NB4 (cell line): ENCODE results near the gene SLC37A1.

Experiments
- DNase-seq: peaks from one replicate; pipeline ENCODE4 v3.0.0; 2010; ENCODE audit warnings: low read depth
- H3K4me3 ChIP-seq: one replicate; pipeline ENCODE4 v1.5.1; 2011; ENCODE audit warnings: mild to moderate bottlenecking, low read depth, low read length, moderate library complexity
- MAX ChIP-seq: IDR thresholded peaks from 2 replicates; pipeline ENCODE4 v1.6.1; 2011; ENCODE audit warnings: low read depth, low read length
- MYC ChIP-seq: IDR thresholded peaks from 2 replicates; pipeline ENCODE4 v1.6.1; 2011; ENCODE audit warnings: low read depth, low read length
- POLR2A ChIP-seq: IDR thresholded peaks from 2 replicates; pipeline ENCODE4 v1.6.1; 2011; ENCODE audit warnings: mild to moderate bottlenecking; ENCODE audit not compliant: insufficient read length; ENCODE audit errors: extremely low read depth
- TF ChIP-seq, protein P1 (sequence below): IDR thresholded peaks from one replicate; pipeline ENCODE4 v1.5.1; 2012; ENCODE audit warnings: low read depth, low read length

The SLC37A1 gene

DNA sequence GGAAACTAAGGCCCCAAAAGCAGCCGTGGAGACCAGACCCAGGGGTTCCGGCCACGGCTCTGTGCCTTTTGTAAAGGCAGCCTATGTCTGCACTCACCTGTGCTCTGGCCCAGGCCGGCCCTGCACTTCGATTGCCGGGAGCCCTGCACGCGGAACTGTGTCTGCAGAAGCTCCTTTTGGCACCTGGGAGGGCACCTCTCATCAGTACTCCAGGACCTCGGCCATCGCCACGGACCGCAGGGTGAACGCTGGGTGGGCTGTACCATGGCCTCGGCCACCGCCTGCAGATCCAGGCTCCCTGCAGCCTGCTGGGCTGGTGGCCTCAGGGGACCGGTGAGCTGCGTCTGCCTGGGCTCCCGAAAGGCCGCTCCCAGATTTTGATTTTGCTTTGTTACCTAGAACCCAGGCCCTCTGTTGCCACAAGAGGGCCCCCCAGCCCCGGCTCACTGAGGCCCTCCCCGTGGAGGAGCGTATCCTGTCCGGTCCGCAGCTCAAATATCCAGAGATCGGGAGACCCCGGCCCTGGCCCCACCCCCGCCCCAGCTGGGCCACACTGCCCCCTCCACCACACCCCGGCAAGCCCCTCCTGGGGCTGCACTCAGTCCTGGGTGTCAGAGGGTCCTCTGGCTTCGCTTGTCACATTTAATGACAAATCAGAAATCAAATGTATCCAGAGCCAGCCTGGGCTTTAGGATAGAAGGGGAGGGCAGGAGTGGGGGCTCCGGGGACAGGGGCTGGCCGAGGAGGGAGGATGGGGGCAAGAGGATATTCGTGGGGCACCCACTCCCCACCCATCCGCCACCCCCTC is 79.6 kb downstream of the SLC37A1 start:
- DNase-seq: peak; percentile 70
- H3K4me3 ChIP-seq: no peak overlapping the region
- no peak for TF ChIP-seq POLR2A
- no peak for TF ChIP-seq MAX
- TF ChIP-seq, protein P1, sequence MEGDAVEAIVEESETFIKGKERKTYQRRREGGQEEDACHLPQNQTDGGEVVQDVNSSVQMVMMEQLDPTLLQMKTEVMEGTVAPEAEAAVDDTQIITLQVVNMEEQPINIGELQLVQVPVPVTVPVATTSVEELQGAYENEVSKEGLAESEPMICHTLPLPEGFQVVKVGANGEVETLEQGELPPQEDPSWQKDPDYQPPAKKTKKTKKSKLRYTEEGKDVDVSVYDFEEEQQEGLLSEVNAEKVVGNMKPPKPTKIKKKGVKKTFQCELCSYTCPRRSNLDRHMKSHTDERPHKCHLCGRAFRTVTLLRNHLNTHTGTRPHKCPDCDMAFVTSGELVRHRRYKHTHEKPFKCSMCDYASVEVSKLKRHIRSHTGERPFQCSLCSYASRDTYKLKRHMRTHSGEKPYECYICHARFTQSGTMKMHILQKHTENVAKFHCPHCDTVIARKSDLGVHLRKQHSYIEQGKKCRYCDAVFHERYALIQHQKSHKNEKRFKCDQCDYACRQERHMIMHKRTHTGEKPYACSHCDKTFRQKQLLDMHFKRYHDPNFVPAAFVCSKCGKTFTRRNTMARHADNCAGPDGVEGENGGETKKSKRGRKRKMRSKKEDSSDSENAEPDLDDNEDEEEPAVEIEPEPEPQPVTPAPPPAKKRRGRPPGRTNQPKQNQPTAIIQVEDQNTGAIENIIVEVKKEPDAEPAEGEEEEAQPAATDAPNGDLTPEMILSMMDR: peak; percentile 69

DNA sequence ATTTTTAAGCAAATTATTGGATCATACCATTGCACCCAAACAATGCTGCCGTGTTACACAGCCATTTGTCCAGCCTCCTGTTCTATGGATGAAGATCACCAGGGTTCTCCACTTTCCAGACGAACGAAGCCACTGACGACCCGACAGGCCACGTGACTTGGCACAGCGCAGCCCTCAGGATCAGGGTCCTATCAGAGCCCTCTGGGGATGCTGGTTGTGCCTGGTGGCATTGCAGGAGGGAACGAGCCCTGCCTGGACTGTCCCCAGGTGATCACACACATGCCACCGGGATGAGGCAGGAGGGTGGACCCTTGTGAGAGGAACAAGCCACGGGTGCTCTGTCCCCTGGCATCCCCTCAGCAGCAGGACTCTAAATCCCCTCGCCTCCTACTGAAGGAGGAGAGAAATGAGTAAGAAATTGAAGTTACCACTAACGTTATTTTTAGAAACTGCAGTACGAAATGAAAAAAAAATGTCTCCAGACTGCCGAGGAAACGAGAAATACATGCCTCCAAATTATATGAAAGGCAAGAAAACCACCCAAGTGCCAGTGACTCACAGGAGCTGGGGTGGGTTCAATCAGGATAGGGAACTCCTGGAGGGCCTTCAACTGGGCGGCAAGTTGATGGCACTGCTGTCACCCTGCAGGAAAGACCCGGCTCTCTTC is 81.1 kb downstream of the SLC37A1 start:
- no peak for DNase-seq
- TF ChIP-seq, protein P1: no peak
- TF ChIP-seq MYC (no peak), POLR2A (no peak), MAX (no peak)
- H3K4me3 ChIP-seq: no peak overlapping the region

DNA sequence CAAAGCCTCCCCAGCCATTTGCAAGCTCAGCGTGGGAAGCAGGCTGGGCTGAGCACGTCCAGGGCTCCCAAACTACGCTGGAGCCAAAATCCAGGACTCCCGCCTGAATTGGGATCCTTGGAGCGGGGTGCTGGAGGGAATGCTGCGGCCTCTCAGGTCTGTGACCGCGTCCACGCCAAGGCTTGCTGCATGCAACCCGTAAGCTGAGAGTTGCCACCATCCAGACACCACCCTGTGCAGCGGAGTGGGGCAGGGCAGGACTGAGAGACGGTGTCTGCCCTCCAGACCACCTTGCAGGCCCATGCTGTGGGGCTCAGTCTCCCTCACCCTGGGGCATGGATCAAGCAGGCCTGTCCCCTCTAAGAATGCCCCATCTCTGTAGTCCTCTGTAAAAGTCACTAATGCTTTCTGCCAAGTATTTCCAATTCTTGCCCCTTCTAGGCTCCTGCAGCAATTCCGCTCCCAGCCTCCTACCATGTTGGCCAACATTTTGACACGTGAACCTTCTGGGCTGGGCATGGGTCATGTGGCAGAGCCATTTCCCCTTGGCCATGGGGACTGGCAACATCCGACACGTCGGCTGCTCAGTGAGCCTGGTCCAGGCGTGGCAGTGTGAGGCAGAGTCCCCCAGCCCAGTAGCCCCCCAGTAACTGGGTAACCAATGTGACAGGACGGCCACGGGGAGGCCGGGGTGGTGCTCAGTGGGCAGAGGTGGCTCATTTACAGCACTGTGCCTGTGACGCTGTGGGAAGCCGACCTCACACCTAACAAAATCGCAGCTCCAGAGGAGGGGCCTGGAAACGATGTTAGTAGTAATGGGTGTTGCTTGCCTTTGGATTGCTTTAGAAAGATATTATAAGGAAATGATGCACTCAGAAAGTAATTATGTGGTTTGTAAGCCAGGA is 81.9 kb downstream of the SLC37A1 start:
- H3K4me3 ChIP-seq: no peak overlapping the region
- TF ChIP-seq, protein P1: no peak
- TF ChIP-seq MYC (no peak), MAX (no peak), POLR2A (no peak)

GRCh38 chr21:42596657-42597056 is 83.0 kb downstream of the SLC37A1 start:
- H3K4me3 ChIP-seq: no peak overlapping the region
- TF ChIP-seq MYC (no peak), POLR2A (no peak), MAX (no peak)
- TF ChIP-seq, protein P1: no peak
- DNase-seq: no peak

More for the DNA sequence above, 81.9 kb downstream of the SLC37A1 start:
- no peak for DNase-seq

- no peak overlapping the region for H3K4me3 ChIP-seq
- TF ChIP-seq, protein P1: no peak
- TF ChIP-seq POLR2A: no peak
- TF ChIP-seq MAX: no peak
- no peak for TF ChIP-seq MYC
- DNase-seq: no peak
These were observed 84.0 kb downstream of the SLC37A1 start for GRCh38 chr21:42597487-42598158.
